ENCODE results near the gene PITPNM3. TPM values are rescaled to one million over a fixed set of nuclear protein-coding genes. Genes with fewer than 3 reads are reported as not detected.

PITPNM3 gene
- total RNA-seq, 1 experiment from 2014 or later, result 0.44 TPM

DNA sequence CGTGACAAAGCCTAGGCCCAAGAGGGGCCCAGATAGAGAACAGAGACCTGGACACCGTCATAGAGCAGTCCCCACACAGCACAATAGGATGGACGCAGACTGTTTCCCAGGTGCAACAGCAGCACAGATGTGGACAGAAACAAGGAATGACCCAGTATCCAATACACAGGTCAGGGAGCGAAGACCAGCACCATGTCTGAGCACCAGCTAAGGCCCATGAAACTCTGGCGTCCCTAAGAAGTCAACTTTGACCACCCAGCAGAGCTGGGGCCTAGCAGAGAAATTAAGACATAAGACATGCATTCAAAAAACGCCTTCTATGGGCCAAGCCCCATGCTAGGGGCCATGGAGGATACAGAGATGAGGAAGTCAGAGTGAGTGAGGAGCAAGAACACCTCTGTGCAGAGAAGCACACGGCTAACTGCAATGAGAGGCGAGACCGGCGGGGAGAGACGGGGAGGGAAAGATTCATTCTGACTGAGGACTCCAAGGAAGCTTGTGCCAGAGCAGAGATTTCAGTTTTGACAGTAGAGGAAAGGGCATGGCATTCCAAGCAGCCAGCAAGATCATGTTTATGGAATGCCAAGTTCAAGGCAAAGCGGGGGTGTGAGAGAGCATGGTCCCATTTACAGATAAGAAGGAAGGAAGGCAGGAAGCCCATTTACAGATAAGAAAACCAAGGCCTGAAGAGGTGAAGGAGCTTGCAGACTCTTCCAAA lies 50.8 kb downstream of the PITPNM3 start:
- intact Hi-C loops (cut with micrococcal nuclease; ENCODE audit: unreplicated experiment), result no loop called here

DNA sequence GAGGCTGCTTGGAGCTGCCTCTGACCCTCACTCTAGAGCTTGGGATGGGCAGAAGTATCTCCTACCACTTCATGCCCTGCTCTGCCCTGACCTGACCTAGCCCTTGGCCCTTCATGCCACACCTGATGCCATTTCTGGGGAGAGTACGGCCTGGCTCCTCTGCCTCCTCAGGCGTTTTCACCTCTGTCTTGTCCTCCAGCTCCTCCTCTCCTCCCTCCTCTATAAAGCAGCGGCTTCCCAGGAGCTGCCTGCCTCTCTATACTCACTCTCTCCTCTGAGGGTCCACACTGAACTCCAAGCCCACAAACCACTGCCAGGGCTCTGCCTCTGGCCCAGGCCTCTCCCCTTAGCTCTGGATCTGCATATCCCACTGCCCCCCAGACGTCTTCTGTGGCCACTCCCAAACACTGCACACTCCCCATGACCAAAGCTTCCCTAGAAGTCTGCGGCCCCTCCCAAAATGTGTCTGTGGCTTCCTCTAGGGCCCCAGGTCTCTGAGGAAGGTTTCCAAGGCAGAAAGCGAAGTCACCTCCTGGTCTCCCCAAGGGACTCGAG lies 52.6 kb downstream of the PITPNM3 start:
- in situ Hi-C loops (cut with HindIII; ENCODE audit: low pct_unique_long_range_greater_than_20kb, low sequenced_read_pairs), result no loop called here
- intact Hi-C loops (cut with micrococcal nuclease; ENCODE audit: unreplicated experiment), result no loop called here
- DNase-seq (ENCODE audit: low read depth, low spot score) (no peak), ATAC-seq (no peak)
- no peaks in the 10 kb centered on the region for H3K9me3 ChIP-seq (ENCODE audit: control insufficient read depth, insufficient read depth, low read depth, low read length)
- H3K27ac ChIP-seq (ENCODE audit: low read length), result no peak overlapping the region
- POLR2A ChIA-PET, result no interaction called here
- no peak overlapping the region for H3K4me3 ChIP-seq (ENCODE audit: low read depth in 2 of 2, low read length in 2 of 2)
- H3K4me1 ChIP-seq (ENCODE audit: control insufficient read depth, insufficient read depth, low read length), result no peaks in the 10 kb centered on the region; the same call in 1 of the 2 replicates
- H3K27me3 ChIP-seq (ENCODE audit: control insufficient read depth, insufficient read depth, low read length), result no peaks in the 10 kb centered on the region
- H3K36me3 ChIP-seq (ENCODE audit: control insufficient read depth, insufficient read depth, low read length), result no peaks in the 10 kb centered on the region
- CTCF ChIA-PET, result no interaction called here
- TF ChIP-seq, protein P1, sequence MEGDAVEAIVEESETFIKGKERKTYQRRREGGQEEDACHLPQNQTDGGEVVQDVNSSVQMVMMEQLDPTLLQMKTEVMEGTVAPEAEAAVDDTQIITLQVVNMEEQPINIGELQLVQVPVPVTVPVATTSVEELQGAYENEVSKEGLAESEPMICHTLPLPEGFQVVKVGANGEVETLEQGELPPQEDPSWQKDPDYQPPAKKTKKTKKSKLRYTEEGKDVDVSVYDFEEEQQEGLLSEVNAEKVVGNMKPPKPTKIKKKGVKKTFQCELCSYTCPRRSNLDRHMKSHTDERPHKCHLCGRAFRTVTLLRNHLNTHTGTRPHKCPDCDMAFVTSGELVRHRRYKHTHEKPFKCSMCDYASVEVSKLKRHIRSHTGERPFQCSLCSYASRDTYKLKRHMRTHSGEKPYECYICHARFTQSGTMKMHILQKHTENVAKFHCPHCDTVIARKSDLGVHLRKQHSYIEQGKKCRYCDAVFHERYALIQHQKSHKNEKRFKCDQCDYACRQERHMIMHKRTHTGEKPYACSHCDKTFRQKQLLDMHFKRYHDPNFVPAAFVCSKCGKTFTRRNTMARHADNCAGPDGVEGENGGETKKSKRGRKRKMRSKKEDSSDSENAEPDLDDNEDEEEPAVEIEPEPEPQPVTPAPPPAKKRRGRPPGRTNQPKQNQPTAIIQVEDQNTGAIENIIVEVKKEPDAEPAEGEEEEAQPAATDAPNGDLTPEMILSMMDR (IDR thresholded peaks at IDR 0.05), result no peak
- TF ChIP-seq POLR2AphosphoS5 (IDR thresholded peaks at IDR 0.05; ENCODE audit: low read depth, low read length) (no peak), SIN3A (IDR thresholded peaks at IDR 0.05; ENCODE audit: borderline replicate concordance, insufficient read depth, low read depth, low read length) (no peak), TCF7L2 (IDR thresholded peaks at IDR 0.05; ENCODE audit: low read depth, low read length) (no peak)
- TF ChIP-seq, protein P2, sequence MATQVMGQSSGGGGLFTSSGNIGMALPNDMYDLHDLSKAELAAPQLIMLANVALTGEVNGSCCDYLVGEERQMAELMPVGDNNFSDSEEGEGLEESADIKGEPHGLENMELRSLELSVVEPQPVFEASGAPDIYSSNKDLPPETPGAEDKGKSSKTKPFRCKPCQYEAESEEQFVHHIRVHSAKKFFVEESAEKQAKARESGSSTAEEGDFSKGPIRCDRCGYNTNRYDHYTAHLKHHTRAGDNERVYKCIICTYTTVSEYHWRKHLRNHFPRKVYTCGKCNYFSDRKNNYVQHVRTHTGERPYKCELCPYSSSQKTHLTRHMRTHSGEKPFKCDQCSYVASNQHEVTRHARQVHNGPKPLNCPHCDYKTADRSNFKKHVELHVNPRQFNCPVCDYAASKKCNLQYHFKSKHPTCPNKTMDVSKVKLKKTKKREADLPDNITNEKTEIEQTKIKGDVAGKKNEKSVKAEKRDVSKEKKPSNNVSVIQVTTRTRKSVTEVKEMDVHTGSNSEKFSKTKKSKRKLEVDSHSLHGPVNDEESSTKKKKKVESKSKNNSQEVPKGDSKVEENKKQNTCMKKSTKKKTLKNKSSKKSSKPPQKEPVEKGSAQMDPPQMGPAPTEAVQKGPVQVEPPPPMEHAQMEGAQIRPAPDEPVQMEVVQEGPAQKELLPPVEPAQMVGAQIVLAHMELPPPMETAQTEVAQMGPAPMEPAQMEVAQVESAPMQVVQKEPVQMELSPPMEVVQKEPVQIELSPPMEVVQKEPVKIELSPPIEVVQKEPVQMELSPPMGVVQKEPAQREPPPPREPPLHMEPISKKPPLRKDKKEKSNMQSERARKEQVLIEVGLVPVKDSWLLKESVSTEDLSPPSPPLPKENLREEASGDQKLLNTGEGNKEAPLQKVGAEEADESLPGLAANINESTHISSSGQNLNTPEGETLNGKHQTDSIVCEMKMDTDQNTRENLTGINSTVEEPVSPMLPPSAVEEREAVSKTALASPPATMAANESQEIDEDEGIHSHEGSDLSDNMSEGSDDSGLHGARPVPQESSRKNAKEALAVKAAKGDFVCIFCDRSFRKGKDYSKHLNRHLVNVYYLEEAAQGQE (IDR thresholded peaks at IDR 0.05; ENCODE audit: insufficient read depth in 1 of 2, low read depth in 2 of 2, low read length in 1 of 2), result no peak
- BruUV-seq (replicated peaks), result no TSS peak

More for the DNA sequence above, 50.8 kb downstream of the PITPNM3 start:
- H3K36me3 ChIP-seq (ENCODE audit: control insufficient read depth, insufficient read depth, low read length), result no peaks in the 10 kb centered on the region
- H3K4me3 ChIP-seq (ENCODE audit: low read depth in 2 of 2, low read length in 2 of 2), result no peak overlapping the region
- ChIA-PET CTCF (no interaction called here), POLR2A (interaction anchor here (0.6 kb wide), 1 partner anchor 23 kb away, joined by 4 read pairs; no protein-coding TSS in a partner anchor)
- in situ Hi-C loops (cut with HindIII; ENCODE audit: low pct_unique_long_range_greater_than_20kb, low sequenced_read_pairs), result no loop called here
- no peak for DNase-seq (ENCODE audit: low read depth, low spot score)
- no peak overlapping the region for H3K27ac ChIP-seq (ENCODE audit: low read length)
- no peaks in the 10 kb centered on the region for H3K9me3 ChIP-seq (ENCODE audit: control insufficient read depth, insufficient read depth, low read depth, low read length)
- H3K27me3 ChIP-seq (ENCODE audit: control insufficient read depth, insufficient read depth, low read length), result no peaks in the 10 kb centered on the region
- H3K4me1 ChIP-seq (ENCODE audit: control insufficient read depth, insufficient read depth, low read length), result no peaks in the 10 kb centered on the region; the same call in 1 of the 2 replicates
- no peak for ATAC-seq
- no TSS peak for BruUV-seq (replicated peaks)
- no peak for TF ChIP-seq POLR2AphosphoS5 (IDR thresholded peaks at IDR 0.05; ENCODE audit: low read depth, low read length)
- no peak for TF ChIP-seq TCF7L2 (IDR thresholded peaks at IDR 0.05; ENCODE audit: low read depth, low read length)
- TF ChIP-seq, protein P2 (IDR thresholded peaks at IDR 0.05; ENCODE audit: insufficient read depth in 1 of 2, low read depth in 2 of 2, low read length in 1 of 2), result no peak
- TF ChIP-seq, protein P1 (IDR thresholded peaks at IDR 0.05), result no peak
- TF ChIP-seq SIN3A (IDR thresholded peaks at IDR 0.05; ENCODE audit: borderline replicate concordance, insufficient read depth, low read depth, low read length), result no peak
